T-helper 17 cell (primary cell): Measurements from ENCODE around the gene CSGALNACT2. TPM values are rescaled to one million over a fixed set of nuclear protein-coding genes. Genes with fewer than 3 reads are reported as not detected.

ENCODE experiments used
- ATAC-seq: fragments of 150-1000 bp; cut with Tn5 transposase; 2 replicates; pipeline ENCODE4 v1.10.0; 2021; ENCODE audit warnings: mild to moderate bottlenecking, moderate library complexity
- DNase-seq, 3 donors: peaks; one replicate each; pipeline versions ENCODE4 v3.0.0 to v3.0.0-alpha.2; 2020 to 2021
- H3K9me3 ChIP-seq: one replicate; pipeline ENCODE4 v1.7.0; 2013; ENCODE audit warnings: low read length, mild to moderate bottlenecking; ENCODE audit not compliant: control insufficient read depth, poor library complexity, severe bottlenecking
- H3K27ac Mint-ChIP-seq: one replicate; pipeline ENCODE4 v1.8.0; 2022; ENCODE audit warnings: mild to moderate bottlenecking, moderate library complexity, mixed read lengths
- H3K27me3 Mint-ChIP-seq: one replicate; pipeline ENCODE4 v1.8.0; 2022; ENCODE audit warnings: mixed read lengths
- H3K36me3 Mint-ChIP-seq: one replicate; pipeline ENCODE4 v1.8.0; 2022; ENCODE audit warnings: low read depth, mixed read lengths
- H3K4me1 Mint-ChIP-seq: one replicate; pipeline ENCODE4 v1.8.0; 2022; ENCODE audit warnings: mild to moderate bottlenecking, mixed read lengths
- H3K4me3 Mint-ChIP-seq: one replicate; pipeline ENCODE4 v1.8.0; 2022; ENCODE audit warnings: mild to moderate bottlenecking, moderate library complexity, mixed read lengths
- total RNA-seq, 4 donors: library from RNA in 2 of 4; stranded (reverse) in 2 of 4; gene quantifications; one replicate each; pipeline ENCODE4 v1.2.3 and lab custom pipeline; 2022 to 2026

Gene CSGALNACT2
- total RNA-seq, 2 donors from 2014 or later, result 38.9 to 51.4 TPM

DNA sequence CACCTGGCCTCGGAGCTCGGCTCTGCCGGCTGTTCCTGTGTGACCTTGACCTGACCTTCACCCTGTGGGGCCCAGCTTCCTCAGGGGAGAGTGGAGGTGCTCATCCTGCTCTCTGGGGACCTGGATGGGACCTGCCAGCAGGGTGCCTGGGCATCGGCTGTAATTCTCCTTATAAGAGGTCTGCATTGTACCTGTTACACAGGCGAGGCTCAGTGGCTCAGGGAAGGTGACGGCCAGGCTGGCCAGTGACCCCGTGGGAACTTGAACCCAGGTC, 32.4 kb upstream of the CSGALNACT2 start:
- Mint-ChIP-seq H3K27me3 (peaks cover 21% of the 10 kb centered on the region), H3K4me1 (peaks cover 8% of the 10 kb centered on the region), H3K27ac (no peak overlapping the region), H3K4me3 (no peak overlapping the region), H3K36me3 (no peaks in the 10 kb centered on the region)
- H3K9me3 ChIP-seq, result no peaks in the 10 kb centered on the region
- no peak for DNase-seq
- no peak for ATAC-seq

DNA sequence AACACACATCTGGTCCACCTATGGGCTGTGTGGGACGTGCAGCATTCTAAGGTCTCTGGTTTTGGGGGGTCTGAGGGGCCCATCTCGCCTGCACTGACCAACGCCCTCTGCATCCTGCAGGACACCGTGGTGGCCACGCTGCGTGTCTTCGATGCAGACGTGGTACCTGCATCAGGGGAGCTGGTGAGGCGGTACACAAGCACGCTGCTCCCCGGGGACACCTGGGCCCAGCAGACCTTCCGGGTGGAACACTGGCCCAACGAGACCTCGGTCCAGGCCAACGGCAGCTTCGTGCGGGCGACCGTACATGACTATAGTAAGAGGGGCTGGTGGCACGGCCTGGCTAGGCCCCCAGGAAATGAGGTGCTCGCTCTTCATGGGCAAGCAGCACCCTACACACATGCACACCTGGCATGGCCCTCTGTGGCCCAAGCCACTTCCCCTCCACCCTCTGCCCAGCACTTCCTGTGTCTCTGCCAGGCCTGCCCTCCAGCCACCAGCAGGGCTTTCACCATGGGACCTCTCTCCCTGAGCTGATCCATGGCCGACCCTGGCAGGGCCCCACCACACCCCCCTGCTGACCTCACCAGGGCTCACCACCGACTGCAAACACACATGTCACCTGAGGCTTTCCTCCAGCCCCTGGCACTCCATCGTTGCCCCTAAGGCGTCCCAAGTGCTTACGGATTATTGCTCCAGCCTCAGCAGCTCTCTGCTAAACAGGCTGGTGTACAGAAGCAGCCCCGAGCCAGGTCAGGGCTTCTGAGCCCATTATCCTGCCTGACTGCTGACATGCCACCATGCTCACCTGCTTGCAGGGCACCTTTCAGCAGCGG, 31.8 kb upstream of the CSGALNACT2 start:
- Mint-ChIP-seq H3K27me3 (peaks cover 21% of the 10 kb centered on the region), H3K27ac (no peak overlapping the region), H3K36me3 (no peaks in the 10 kb centered on the region), H3K4me1 (peaks cover 8% of the 10 kb centered on the region), H3K4me3 (peak overlapping the region; percentile 56)
- no peak for DNase-seq
- no peak for ATAC-seq
- no peaks in the 10 kb centered on the region for H3K9me3 ChIP-seq

DNA sequence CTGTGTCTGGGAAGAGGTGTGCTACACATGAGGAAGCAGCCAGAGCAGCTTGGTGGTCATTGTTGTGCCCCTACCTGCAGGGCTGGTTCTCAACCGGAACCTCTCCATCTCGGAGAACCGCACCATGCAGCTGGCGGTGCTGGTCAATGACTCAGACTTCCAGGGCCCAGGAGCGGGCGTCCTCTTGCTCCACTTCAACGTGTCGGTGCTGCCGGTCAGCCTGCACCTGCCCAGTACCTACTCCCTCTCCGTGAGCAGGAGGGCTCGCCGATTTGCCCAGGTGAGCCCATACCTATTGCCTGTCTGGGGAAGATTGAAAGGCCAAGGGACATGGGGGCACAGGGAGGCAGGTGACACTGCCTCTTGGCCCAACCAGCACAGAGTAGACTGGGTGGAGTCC, 29.3 kb upstream of the CSGALNACT2 start:
- Mint-ChIP-seq H3K27me3 (peaks cover 2% of the 10 kb centered on the region), H3K36me3 (no peaks in the 10 kb centered on the region), H3K4me1 (peaks cover 2% of the 10 kb centered on the region), H3K27ac (no peak overlapping the region), H3K4me3 (no peak overlapping the region)
- ATAC-seq, result no peak
- DNase-seq, result no peak
- H3K9me3 ChIP-seq, result no peaks in the 10 kb centered on the region

DNA sequence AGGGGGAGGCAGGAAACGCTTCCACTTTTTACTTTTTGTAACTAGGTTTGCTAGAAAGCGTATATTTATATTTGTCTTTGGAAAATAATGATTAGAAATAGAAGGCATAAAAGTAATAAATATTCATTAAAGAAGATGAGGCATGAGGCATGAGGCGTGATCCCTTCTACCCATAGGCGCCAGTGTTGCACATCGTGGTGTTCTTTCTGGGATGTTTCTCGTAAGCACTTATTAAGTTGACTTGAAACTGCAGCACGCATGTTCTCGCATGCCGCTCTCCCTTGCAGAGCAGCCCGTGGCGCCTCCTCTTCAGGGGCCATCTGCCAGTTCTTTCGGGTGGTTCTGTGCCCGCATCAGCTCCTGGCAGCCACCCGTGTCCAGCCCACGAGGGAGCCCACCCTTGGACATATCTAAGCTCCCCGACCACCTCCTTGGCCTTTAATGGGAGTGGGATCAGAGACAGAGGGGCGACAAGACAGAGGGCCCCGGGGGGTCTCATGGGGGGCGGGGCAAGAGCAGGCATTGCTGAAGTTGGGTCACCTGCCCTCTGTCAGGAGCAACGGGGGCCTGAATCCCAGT, 28.5 kb upstream of the CSGALNACT2 start:
- H3K9me3 ChIP-seq, result no peaks in the 10 kb centered on the region
- no peaks in the 10 kb centered on the region for H3K27me3 Mint-ChIP-seq
- H3K4me3 Mint-ChIP-seq, result no peak overlapping the region
- no peak overlapping the region for H3K27ac Mint-ChIP-seq
- ATAC-seq (no peak), DNase-seq (no peak)
- peaks cover 2% of the 10 kb centered on the region for H3K4me1 Mint-ChIP-seq
- H3K36me3 Mint-ChIP-seq, result no peaks in the 10 kb centered on the region

DNA sequence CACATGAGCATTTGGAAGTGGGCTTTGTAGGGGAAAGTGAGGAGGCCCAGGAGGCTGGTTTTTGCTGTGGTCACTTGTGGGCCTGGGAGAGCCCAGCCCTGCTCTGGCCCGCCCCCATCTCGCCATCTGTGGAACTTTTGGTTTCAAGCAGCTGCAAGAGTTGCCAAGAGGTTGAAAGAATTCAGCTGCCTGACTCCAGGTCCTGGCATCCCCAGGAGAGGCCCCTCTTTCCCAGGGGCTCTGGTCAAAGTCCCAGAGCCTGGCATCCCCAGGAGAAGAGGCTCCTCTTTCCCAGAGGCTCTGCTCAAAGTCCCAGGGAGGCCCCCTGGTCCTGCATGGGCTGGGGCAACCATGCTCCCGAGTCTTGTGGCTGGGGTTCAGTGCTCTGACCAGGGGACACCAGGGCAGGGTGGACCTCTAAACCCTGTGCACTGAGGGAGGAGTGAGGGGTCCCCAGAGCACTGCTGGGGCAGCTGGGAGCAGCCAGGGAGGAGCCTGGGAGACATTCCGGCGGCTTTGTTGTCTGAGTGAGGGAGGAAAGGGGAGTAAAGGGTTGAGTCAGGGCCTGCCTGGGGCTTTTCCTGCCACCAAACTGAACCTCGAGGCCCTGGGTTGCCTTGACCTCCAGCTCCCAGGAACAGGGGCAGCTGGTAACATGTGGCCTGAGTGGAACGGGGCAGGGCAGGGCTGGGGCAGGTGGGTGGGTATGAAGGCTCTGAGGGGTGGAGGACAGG, 27.7 kb upstream of the CSGALNACT2 start:
- no peaks in the 10 kb centered on the region for H3K9me3 ChIP-seq
- Mint-ChIP-seq H3K27me3 (no peaks in the 10 kb centered on the region), H3K4me3 (no peak overlapping the region), H3K36me3 (no peaks in the 10 kb centered on the region), H3K4me1 (peaks cover 2% of the 10 kb centered on the region), H3K27ac (no peak overlapping the region)
- DNase-seq (no peak), ATAC-seq (no peak)

DNA sequence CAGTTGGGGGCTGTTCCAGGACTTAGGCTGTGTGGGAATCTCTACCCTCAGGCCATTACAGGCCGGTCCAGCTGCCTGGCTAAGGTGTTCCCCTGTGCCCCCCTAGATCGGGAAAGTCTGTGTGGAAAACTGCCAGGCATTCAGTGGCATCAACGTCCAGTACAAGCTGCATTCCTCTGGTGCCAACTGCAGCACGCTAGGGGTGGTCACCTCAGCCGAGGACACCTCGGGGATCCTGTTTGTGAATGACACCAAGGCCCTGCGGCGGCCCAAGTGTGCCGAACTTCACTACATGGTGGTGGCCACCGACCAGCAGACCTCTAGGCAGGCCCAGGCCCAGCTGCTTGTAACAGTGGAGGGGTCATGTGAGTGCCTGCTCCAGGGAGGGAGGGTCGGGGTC, 27.1 kb upstream of the CSGALNACT2 start:
- no peaks in the 10 kb centered on the region for H3K9me3 ChIP-seq
- Mint-ChIP-seq H3K4me1 (no peaks in the 10 kb centered on the region), H3K4me3 (no peak overlapping the region), H3K36me3 (no peaks in the 10 kb centered on the region), H3K27me3 (no peaks in the 10 kb centered on the region), H3K27ac (no peak overlapping the region)
- DNase-seq (no peak), ATAC-seq (no peak)

DNA sequence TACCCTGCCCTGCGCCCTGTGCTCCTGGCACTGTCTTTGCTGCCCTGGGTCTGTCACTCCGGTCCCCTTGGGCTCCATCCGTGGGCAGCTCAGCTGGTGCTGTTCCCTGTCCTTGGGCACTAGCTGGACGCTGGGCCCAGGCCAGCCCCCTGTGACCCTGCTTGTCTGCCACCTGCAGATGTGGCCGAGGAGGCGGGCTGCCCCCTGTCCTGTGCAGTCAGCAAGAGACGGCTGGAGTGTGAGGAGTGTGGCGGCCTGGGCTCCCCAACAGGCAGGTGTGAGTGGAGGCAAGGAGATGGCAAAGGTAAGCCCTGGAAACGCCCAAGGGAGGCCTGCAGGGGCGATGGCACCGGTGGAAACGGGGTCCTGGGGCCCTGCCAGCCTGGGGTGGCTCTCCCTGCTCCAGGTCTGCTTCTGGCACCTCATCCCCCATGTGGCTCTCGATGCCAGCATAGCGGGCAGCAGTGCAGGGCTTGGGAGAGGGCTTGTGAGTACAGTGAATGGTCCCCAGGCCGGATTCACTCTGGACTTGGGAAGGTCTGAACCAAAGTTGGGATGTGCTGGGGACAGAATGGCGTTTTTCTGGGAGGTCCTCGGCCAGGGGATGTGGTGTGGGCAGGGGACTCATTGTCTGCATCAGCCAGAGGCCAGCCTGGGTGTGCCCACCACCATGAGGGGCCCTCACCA, 26.2 kb upstream of the CSGALNACT2 start:
- Mint-ChIP-seq H3K27me3 (no peaks in the 10 kb centered on the region), H3K27ac (no peak overlapping the region), H3K36me3 (no peaks in the 10 kb centered on the region), H3K4me1 (no peaks in the 10 kb centered on the region), H3K4me3 (no peak overlapping the region)
- DNase-seq (no peak), ATAC-seq (no peak)
- no peaks in the 10 kb centered on the region for H3K9me3 ChIP-seq

DNA sequence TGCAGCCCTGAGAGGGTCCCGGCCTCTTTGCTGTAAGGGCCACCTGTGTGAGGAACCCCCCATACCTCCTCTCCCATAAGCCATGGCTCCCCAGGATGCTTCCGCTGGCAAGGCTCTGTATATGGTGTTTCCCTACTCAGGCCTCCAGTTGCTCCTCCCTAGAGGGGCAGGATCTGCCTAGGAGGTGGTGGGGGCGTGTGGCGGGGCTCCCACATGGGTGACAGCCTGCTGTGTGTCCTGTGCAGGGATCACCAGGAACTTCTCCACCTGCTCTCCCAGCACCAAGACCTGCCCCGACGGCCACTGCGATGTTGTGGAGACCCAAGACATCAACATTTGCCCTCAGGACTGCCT, 25.7 kb upstream of the CSGALNACT2 start:
- no peak overlapping the region for H3K4me3 Mint-ChIP-seq
- no peak for DNase-seq
- no peak overlapping the region for H3K27ac Mint-ChIP-seq
- no peaks in the 10 kb centered on the region for H3K36me3 Mint-ChIP-seq
- H3K27me3 Mint-ChIP-seq, result no peaks in the 10 kb centered on the region
- no peak for ATAC-seq
- H3K4me1 Mint-ChIP-seq, result no peaks in the 10 kb centered on the region
- no peaks in the 10 kb centered on the region for H3K9me3 ChIP-seq

DNA sequence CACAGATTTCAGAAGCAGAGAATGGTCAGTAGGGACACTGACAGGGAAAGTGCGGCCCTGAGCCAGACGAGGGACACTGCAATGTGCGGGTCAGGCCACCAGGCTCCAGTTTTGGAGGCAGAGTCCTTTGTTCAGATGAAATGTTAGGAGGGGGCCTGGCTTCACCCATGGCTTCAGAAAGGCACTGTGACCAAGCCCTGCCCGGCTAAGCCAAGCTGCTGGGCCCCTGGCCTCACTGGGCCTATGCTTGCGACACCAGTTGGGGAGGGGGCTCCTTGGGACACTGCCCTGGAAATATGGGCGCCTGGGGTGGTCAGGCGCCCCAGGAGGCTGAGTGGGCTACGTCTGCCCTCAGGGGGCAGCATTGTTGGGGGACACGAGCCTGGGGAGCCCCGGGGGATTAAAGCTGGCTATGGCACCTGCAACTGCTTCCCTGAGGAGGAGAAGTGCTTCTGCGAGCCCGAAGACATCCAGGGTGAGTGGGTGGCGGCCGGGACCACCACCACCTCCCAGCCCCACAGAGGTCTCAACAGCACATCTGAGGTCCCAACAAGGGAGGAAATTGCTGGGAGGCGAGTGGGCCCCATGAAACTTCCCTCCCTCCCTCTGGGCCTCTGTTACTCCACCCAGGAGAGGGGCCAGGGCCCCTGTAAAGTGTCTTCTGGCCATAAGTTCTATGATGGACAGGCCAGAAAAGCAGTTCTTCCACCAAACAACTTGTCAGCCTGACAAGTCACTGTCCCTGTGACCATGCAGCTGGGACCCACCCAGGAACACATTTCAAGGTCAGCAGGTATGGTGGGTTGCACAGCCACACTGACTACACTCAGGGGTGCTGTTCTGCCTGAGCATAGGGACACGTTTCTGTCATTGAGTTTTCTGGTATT, 24.8 kb upstream of the CSGALNACT2 start:
- Mint-ChIP-seq H3K27me3 (no peaks in the 10 kb centered on the region), H3K36me3 (no peaks in the 10 kb centered on the region), H3K4me3 (no peak overlapping the region), H3K4me1 (no peaks in the 10 kb centered on the region), H3K27ac (no peak overlapping the region)
- no peaks in the 10 kb centered on the region for H3K9me3 ChIP-seq
- no peak for ATAC-seq
- no peak for DNase-seq

DNA sequence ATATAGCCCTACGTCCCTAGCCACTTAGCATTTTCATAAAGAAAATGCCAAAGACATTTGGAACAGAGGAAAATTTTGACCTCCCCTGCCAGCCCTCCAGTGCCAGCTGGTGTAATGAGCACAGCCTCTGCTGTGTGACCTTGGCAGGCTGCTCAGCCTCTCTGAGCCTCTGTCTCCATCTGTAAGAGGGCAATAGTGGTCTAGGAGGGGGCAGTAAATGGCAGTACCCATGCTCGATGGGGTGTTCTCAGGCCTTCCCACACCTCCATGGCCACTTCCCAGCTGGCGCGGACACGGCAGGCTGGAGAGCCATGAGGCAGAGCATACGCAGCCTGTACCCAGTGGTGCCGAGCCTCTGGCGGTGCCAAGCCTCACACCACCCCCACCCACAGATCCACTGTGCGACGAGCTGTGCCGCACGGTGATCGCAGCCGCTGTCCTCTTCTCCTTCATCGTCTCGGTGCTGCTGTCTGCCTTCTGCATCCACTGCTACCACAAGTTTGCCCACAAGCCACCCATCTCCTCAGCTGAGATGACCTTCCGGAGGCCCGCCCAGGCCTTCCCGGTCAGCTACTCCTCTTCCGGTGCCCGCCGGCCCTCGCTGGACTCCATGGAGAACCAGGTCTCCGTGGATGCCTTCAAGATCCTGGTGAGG, 24.0 kb upstream of the CSGALNACT2 start:
- Mint-ChIP-seq H3K27me3 (no peaks in the 10 kb centered on the region), H3K4me3 (no peak overlapping the region), H3K4me1 (no peaks in the 10 kb centered on the region), H3K27ac (no peak overlapping the region), H3K36me3 (no peaks in the 10 kb centered on the region)
- H3K9me3 ChIP-seq, result no peaks in the 10 kb centered on the region
- no peak for ATAC-seq
- DNase-seq, result no peak

DNA sequence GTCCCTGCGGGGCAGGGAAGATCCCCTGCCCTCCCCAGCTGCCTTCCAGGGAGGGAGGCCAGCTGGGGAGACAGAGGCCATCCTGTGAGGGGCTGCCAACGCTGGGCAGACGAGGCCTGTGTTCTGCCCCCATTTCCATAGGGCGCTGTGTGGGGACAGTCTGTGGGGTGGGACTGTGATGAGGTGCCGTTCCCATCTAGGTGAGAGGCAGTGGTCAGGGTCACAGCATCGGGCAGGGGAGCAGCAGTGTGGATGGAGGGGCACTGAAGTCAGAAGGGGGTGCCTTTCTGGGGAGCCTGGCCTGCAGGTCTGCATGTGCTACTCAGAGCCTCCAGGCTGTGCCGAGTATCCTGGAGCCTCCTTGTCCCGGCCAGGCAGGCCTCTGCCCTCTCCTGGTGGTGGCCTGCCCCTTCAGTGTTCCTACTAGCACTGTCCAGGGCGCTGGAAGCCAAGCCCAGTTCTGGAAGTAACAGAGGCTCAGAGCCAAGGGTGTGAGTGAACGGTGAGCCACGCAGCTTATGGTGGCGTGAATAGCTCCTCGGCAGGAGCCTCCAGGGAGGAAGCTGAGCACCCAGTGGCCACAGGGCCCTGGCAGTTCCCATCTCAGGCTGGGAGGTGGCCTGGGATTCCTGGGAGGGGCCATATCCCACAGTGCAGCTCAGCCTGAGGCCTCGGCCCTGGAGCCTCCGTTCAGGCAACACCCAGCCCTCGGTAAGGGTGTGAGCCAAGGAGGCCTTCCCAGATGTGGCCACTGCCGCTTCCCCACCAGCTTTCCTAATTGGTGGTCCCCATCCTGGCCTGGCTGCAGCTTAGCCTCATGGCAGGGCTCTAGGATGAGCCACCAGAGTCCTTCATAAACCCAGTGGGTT, 23.3 kb upstream of the CSGALNACT2 start:
- H3K4me3 Mint-ChIP-seq, result no peak overlapping the region
- no peaks in the 10 kb centered on the region for H3K36me3 Mint-ChIP-seq
- H3K9me3 ChIP-seq, result no peaks in the 10 kb centered on the region
- DNase-seq (no peak), ATAC-seq (no peak)
- no peaks in the 10 kb centered on the region for H3K4me1 Mint-ChIP-seq
- no peak overlapping the region for H3K27ac Mint-ChIP-seq
- no peaks in the 10 kb centered on the region for H3K27me3 Mint-ChIP-seq
